GOT3 (cell line): ENCODE results near the gene OR10V1.

Experiments
- DNase-seq: peaks from one replicate; lab custom pipeline; 2025; ENCODE audit warnings: mixed read lengths; lab: John Stamatoyannopoulos, UW

The OR10V1 gene, protein sequence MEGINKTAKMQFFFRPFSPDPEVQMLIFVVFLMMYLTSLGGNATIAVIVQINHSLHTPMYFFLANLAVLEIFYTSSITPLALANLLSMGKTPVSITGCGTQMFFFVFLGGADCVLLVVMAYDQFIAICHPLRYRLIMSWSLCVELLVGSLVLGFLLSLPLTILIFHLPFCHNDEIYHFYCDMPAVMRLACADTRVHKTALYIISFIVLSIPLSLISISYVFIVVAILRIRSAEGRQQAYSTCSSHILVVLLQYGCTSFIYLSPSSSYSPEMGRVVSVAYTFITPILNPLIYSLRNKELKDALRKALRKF

GRCh38 chr11:59713745-59714144 lies at the start of gene OR10V1:
TSS of gene OR10V1 (minus strand) at chr11:59713845. CDS start at chr11:59713845, 0 bp downstream.
- no peak for DNase-seq

DNA sequence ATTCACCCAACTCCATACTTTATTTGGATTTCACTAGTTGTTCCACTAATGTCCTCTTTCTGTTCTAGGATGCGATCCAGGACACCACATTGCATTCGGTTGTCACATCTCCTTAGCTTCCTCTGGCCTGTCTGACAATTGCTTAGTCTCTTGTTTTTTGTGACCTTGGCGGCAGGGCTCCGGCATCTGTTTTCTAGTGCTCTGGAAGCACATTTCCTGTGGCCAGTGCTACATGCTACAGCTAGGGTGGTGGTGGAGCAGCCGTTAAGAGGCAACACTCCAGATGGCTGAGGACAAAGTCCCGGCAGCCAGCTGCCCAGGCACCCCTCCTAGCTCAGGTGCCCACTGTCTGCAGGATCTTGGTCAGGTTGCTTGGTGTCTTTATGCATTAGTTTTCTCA lies 48.3 kb upstream of the OR10V1 start:
- DNase-seq = no peak

DNA sequence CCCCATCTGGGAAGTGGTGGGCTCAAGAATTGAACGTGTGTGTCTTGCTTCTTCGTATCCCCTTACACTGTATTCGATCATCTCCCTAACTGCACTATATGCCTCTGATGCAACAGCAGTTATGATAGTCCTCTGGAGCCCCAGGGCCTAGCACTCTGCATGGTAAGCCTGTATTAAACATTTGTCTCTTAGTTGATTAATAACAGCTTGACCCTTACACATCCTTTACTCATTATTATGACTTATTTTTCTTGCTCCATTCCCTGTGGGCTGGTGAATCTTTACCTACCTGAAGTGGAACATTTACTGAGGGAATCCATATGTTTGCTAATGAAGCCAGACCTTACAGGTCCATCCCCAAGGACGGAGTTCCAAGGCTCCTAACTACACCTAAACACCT lies 47.1 kb upstream of the OR10V1 start:
- DNase-seq = no peak

GRCh38 chr11:59759900-59760299 lies 46.3 kb upstream of the OR10V1 start:
- no peak for DNase-seq

DNA sequence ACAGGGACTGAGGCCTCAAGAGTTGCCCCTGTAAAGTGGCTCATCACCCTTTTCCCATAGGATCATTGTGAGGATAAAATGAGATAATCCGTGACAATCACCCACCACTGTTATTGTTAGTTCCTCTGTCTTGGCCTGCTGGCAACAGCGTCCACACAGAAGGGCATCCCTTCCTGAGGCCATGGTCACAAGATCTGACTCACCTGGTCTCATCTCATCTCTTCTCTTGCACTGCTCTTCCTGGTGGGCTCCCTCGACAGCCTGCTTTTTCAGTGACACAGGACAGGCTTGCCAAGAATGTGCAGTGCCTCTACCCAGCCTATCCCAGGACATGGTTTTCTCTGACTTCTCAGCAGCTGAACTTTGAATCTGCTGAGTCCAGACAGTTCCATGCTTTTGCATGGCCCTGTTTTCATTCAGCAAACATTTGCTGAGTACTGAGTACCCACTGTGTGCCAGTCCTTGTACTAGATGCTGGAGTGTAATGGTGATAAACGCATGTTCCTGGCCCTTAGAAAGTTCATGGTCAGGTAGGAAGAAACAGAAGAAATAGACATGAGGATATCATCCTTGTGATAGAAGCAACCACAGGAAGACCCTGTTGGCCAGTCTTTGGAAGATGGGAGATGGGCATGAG lies 44.9 kb upstream of the OR10V1 start:
- no peak for DNase-seq

DNA sequence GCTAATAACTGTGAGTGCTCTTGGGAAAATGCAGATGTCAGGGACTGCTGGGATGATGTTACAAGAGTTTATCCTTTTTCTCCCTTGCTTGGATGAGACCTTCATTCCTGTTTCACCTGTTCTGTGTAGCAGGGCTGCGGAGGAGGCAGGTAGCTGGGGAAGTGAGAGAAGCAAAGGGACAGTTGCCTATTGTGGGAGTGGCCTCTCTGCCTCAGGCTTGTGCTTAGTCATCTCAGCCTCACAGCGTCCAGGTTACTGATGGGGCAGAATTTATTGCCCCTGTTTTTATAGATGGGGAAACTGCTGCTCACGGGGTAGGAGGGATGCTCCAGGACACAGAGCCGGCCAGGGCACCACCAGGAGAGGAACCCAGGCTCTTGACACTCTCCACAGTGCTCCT lies 43.2 kb upstream of the OR10V1 start:
- no peak for DNase-seq

DNA sequence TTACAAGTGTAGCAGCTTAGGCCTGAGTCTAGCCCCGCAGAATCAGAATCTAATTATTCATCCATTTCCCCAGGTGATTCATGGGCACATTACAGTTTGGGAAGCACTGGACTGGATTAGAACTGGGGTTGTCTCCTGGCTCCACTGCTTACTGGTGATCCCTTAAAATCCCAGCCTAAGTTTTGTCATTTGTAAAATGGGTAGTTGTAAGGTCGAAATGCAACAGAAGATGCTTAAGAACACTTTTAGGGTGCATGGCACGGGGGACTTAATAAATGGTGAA lies 42.9 kb upstream of the OR10V1 start:
- DNase-seq = no peak

- no peak for DNase-seq
Measured at GRCh38 chr11:59755701-59756557, 42.3 kb upstream of the OR10V1 start.

DNA sequence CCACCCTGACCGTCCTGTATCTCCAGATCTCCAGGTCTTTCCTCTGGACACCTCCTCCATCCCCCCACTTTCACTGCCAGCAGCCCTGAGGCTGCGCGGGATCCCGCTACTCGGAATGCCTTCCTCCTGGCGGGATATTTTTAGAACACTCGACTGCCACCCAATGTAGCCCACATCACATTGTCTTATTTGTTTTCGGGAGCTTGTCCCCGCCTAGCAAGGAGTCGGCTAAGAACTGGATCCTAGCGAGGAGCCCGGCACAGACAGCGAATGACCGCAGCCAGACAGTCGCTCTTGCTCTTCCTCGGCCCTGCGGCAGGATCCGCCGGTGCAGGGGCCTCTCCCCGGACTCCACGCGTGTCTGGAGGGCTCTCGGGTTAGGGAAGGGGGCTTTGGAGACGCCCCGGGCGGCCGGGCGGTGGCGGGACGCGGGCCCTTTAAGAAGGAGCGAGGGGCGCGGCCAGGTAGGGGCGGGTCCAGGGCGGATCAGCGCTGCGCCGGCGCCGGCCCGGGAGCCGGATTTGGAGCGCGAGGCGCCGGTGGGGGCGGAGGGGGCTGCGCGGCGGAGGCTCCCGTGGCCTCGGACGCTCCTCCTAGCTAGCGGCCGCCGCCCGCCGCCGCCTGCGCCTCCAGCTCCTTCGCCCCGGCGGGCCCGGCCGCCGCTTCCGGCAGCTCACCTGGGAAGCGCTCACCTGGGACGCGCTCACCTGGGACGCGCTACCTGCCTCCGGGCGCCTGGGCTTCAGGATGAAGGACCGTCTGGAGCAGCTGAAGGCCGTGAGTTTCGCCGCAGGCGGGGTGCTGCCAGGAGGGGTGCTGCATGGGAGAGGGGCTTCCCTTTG lies 41.4 kb upstream of the OR10V1 start, which contains the start of gene STX3:
Gene STX3 (plus strand): TSS at position 518 of the 842 bp plus-strand sequence. CDS start 230 bp downstream, at position 748.
- no peak for DNase-seq

DNA sequence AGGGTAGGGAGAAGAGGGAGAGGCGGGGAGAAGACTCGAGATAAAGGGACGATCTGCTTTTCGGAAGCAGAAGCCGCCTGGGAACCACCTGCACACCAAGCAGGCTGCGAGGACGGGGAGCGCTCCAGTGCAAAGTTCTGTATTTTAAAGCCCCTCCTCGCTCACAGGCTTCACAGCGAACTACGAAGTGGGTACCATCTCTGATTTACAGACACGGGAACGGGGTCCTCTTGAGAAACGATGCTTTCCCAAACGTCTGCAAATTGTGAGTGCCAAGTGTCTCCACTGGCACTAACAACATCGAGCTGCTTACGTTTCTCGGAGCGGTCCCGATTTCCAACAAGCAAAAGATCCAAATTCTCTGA lies 40.8 kb upstream of the OR10V1 start:
- no peak for DNase-seq

- peak; percentile 15 for DNase-seq
Measured at GRCh38 chr11:59753650-59754493, 40.2 kb upstream of the OR10V1 start.

DNA sequence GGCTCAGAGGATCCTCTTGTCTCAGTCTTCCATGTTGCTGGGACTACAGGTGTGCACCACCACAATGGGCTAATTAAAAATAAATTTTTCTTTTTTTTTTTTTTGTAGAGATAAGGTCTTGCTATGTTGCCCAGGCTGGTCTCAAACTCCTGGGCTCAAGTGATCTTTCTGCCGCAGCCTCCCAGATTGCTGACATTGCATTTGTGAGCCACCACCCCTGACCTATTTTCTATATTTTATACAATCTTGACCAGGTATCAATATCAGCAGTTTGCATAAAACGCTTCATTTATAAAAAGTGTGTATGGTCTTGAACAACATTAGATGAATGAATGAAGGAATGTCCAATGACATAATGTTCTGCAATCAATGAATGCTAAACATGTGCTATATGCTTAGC lies 32.5 kb upstream of the OR10V1 start:
- no peak for DNase-seq

DNA sequence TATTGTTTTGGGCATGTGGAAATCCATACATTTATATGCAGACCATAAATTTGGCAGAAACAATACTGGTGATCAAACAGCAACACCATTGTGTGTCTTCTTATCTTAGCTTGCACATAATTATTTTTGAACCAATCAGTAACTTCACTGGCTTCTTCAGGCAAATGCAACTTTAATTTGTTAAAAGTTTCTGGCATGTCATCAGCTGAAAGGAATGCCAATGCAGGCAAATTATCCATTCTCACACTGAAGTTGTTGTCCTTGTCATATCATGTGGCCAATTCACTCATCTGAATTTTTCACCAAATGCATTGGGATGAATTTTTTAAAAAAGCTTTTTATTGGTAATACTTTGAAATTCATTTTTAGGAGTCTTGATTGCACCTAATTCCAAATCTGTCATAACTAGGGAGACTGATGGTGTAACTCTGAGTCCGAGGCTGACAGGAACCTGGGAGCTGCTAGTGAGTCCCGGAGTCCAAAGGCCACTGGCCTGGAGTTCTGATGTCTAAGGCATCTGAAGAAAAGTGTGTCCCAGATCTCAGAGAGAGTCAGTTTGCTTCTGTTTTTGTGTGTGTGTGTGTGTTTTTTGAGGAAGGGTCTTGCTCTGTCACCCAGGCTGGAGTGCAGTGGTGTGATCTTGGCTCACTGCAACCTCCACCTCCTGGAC lies 17.4 kb upstream of the OR10V1 start:
- DNase-seq = no peak

GRCh38 chr11:59729834-59730233 lies 16.2 kb upstream of the OR10V1 start:
- DNase-seq = no peak

DNA sequence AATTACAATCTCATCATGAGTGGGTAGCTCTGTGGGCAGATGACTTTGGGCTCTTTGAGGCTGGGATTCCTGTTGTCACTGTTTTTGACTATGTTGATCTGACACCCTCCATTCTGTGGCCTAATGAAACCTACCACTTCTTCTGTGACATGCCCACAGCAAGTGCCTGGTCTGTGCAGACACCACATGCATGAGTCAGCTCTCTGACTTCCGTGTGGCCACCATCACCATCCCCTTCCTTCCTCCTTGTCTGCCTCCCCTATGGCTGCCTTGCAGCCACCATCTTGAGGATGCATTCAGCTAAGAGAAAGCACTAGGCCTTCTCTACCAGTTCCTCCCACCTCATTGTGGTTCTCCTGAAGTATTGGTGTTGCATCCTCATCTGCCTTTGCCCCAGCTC lies 15.3 kb upstream of the OR10V1 start:
- DNase-seq = no peak

DNA sequence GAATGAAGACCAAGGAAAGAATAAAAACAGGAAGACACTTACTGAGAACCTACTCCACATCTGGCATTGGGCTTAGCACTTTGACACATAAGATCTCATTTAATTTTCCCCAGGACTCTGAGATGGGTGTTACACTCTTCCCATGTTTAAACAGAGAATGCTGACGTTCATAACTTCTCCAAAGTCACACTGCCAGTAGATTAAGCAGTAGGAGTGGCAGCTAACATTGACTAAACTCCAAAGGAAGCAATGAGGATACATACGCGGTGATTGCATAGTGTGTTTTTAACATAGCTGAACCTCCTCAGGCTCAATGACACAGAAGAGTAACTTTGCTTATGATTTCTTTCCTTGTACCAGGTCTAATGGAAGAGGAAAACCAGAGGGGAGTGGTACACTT lies 14.5 kb upstream of the OR10V1 start:
- no peak for DNase-seq

GRCh38 chr11:59727426-59727825 lies 13.8 kb upstream of the OR10V1 start:
- DNase-seq = no peak

GRCh38 chr11:59724066-59724465 lies 10.4 kb upstream of the OR10V1 start:
- no peak for DNase-seq

- DNase-seq = no peak
Measured at GRCh38 chr11:59719556-59719955, 5.9 kb upstream of the OR10V1 start.

DNA sequence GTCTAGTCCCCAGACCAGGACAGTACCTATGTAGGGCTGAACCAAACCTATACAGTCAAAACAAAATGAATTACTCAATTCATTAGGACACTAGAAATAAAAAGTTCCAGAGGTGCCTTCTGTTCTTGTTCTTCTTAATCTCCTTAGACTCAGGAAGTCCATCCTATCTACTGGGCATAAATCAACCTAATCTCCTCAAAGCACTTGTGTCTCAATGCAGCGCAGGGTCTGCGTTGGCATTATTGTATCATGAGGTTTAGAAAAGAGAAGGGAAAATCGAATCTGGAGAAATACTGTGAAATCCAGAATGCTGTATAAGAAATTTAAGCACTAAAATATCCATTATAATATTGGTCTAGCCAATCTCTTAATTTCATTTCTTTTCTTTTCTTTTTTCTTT lies 2.4 kb upstream of the OR10V1 start:
- no peak for DNase-seq
